ENCODE results near the gene MAEL.

MAEL gene

DNA sequence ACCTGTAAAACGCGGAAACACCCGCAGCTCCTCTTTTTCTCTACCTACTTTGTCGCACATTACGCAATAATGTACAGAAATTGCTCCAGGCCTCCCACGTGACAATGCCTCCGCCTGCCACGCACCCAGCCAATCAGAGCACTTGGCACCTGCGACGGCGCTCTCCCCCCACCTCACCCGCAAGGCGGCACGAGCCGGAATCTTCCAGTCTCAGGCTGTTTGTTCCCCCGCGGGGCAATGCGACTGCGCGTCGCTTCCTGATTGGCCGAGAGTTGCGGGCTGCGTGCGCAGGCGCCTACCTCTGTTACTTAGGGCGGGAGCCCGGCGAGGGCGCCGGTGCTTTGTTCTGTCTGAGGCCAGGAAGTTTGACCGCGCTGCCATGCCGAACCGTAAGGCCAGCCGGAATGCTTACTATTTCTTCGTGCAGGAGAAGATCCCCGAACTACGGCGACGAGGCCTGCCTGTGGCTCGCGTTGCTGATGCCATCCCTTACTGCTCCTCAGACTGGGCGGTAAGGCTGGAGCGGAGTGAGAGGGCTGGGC lies at the start of gene MAEL:
Gene MAEL, plus strand, starts transcription at position 307 of the 542 bp plus-strand sequence. Its CDS starts 73 bp downstream, at position 380.
- FAIRE-seq, result no peak
- no peak for DNase-seq (ENCODE audit: extremely low spot score, insufficient read length, low read depth)

DNA sequence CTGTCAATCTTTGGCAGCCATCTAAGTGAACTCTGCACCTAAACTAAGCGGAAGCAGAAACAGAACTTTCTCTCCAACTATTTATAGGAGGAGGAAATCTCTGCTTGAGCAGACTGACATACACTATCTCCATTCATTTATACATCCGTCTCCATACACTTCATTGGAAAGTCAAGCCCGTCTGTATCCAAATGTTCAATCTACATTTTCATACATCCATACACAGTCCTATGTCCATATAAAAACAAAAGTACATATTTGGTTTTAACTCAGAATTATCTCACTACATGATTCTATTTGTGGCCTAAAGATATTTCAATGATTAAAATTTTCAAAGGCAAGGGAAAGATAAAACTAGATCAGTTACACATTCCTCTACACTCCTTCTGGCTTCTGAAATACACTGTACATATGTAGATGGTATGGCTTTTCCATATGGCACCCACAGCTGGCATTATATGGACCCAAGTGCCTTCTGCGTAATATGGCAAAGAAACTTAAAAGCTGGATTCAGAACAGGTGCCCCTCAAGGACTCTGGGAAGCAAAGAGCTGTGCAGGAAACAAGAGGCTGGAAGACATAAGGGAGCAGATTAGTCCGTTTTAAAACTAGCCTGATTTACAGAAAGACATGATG lies 49.2 kb upstream of the MAEL start:
- FAIRE-seq (no peak), DNase-seq (ENCODE audit: extremely low spot score, insufficient read length, low read depth) (no peak)

DNA sequence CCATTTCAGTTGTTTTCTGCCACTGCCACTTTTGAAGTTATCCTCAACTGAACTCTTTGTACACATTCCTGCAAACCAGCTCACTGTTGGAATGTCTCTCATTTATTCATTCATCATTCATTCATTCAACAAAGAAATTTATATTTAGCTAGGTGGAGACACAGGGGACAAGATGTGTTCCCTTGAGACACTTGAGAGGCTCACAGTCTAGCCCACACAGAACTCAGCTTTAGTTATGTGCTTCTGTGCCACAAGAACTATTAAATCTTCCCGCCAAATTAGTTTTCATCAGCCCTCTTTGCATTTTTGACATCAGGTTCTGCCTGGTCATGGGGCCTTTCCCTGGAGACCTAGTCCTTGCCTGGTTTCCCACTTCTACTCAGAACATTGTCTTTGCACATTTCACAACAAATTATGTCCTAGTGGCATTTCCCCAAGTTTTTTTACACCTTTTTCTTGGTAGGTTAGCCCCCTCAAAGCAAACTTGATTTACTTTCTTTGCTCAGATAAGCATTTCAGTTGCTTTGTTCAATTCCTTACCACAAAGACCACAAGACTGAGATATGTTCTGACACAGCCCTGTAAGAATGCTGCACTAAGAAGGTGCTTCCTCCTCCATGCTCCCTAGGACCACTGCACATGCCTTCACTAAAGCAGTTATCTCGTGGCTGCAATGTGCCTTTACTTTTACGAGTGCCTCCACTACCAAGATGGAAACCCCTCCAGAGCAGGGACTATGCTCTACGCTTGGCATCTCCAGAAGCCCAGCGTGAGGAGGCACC lies 44.7 kb upstream of the MAEL start:
- no peak for FAIRE-seq
- no peak for DNase-seq (ENCODE audit: extremely low spot score, insufficient read length, low read depth)

DNA sequence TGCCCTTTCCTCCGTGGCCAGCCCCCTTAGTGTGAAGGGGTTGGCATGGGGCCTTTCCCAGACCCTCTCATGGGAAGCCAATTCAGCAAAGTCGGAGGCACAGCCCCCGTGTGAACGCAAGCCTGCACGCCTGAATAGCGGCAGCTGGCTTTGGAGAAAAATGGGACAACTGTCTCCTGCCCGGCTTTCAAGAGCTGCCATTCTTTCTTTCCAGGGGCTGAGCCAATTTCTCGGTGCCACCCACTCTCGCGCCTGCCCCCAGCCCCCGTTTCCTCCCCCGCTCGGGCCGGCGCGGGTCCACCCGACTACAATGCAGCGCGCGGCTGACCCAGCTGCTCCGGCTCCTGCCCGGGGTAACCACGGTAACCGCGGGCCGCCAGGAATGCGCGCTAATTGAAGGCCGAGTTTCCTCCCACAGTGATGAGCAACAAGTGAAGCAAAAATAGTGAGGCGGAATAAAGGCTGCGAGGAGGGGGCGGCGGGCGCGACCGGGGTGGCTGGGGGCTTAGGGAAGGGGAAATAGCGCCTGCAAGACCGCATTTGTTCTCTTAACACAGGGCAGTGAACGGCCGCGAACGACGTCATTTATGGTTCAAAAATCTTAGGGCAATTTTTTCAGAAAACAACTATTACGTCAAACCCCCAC lies 41.6 kb upstream of the MAEL start:
- FAIRE-seq, result no peak
- DNase-seq (ENCODE audit: extremely low spot score, insufficient read length, low read depth), result no peak

DNA sequence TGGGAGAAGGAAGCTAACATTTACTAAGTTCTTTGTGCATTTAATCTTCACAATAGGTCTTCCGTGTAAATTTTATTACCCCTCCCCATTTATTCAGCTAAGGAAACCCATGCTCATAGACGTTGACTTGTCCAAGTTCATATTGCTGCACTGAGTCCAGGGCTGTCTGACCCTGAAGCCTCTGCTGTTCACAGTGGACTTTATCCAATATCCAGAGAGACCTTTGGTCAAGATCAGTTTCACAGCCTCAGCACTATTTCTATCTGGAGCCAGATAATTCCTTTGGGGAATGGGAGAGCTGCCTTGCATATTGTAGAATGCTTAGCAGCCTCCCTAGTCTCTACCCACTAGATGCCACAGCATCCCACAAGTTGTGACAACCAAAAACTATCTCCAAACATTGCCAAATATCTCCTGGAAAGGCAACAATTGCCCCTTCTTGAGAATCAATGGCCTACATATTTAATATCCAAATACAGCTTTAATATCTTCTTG lies 40.2 kb upstream of the MAEL start:
- FAIRE-seq (no peak), DNase-seq (ENCODE audit: extremely low spot score, insufficient read length, low read depth) (no peak)

DNA sequence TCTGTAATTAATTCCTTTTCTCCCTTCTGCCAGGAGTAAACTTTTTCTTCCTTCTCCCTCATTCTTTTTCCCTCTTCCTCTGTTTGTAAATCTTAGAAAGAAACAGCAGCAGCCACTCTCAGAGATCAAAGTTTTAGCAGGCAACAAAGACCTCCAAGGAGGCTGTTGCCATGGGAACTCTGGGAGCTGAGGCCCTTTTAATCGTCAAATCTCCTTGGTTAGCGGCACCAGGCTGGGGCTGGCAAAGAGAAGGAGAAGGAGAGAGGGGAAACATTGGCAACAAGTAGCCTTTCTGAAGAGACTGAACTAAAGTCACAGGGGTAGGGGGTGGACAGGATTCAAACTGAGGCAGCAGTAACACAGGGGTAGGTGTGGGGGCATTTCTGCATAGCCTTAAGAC lies 38.9 kb upstream of the MAEL start:
- DNase-seq (ENCODE audit: extremely low spot score, insufficient read length, low read depth), result no peak
- no peak for FAIRE-seq

DNA sequence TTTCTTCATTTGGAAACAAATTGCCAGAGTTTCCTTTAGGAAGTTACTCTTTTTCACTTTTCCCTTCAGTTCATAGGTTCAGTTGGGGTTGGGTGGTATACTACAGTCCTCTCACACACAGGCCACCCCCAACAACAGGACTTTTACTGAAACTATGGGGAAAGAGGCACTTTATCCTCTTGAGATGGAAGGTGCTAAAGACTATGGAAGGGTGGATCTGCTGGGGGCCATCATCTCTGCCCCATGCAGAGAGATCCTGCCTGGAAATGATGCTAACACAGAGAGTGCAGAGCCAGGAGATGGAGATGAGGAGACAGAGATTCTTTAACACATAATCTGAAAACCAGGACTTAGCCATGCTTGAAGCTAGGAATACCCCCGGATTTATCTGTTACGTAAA lies 38.0 kb upstream of the MAEL start:
- FAIRE-seq, result no peak

DNA sequence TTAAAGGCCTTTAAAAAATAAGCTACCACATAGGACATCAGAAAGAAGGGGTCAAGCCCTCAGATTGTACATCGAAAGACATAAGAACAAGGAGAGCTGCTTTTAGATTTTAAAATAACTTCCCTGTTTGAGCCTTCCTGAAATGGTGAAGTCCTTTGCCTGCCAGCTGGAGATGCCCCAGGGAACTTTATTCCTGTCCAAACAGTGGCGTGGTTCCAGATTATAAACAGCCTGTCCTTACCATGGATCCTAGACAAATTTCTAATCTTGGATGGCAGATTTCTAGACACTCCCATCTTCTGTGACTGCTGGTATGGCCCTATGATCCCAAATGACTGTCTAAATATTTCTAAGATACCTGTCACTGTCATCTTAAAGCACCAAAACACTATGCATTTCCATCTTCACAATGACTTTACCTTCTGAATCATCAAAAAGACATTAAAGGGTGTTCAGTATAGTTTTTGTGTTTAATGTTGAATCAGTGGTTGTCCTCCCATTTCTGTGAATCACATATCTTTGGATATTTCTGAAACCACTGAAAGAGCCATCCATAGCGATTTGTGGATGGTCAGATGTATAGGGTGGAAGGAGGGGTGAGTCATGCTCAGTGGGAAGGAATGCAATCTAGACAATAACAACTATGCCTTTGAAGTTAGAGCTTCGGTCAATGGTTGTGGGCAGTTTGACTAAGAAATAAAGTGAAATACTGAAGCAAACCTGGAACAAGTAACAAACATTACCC lies 36.9 kb upstream of the MAEL start:
- DNase-seq (ENCODE audit: extremely low spot score, insufficient read length, low read depth), result no peak
- no peak for FAIRE-seq

More for the DNA sequence above, 38.0 kb upstream of the MAEL start:
- no peak for DNase-seq (ENCODE audit: extremely low spot score, insufficient read length, low read depth)

DNA sequence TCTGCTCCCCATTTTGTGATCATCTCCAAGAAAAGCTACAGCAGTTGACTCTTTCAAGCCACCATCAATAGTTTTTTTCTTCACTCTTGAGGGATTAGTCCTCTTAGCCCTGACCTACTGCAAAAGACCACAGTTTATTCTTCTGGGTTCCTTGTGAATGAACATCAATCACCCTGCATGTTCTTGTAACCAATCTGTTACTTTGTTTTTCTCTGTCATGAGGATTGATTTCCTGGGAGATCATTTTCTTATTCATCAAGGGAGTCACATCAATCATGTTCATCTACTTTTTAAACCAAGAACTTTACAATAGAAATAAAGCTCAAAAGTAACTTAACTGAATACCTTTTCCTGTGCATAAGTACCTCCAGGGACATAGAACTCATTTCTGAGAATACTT lies 35.6 kb upstream of the MAEL start:
- no peak for DNase-seq (ENCODE audit: extremely low spot score, insufficient read length, low read depth)
- FAIRE-seq, result no peak

DNA sequence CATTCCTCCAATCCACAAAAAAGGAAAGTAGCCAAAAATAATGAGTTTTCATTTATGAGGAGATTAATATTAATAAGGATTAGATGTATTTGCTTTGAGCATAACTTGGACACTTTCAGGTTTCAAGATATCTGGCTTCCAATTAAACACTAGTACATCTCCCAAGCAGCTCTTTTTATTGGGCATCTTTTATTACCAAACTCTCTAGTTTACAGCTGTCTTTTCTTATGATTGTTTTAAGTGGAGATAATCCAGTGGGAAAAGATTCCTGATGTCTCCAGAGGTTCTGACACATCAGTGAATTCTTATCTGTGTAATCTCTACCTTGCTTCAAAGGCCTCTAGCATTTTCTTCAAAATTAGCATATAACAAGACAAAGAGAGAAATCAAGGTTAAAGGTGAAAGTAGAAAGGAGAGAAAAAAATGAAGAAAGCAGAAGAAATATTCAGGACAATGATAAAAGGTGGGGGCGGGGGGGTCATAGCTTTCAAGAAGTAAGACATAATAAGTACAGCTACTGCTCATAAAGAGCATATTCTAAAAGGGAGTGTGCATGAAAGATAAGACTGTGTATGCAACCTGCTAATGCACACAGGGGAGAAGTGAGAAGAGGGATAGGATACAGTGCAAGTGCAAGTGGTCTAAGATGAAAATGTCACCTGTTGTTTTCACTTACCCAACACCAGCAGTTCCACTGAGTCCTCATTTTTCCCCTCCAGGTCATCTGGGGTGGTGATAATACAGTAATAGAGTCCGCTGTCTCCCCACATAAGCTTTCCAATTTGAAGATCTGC lies 32.8 kb upstream of the MAEL start:
- FAIRE-seq (no peak), DNase-seq (ENCODE audit: extremely low spot score, insufficient read length, low read depth) (no peak)

DNA sequence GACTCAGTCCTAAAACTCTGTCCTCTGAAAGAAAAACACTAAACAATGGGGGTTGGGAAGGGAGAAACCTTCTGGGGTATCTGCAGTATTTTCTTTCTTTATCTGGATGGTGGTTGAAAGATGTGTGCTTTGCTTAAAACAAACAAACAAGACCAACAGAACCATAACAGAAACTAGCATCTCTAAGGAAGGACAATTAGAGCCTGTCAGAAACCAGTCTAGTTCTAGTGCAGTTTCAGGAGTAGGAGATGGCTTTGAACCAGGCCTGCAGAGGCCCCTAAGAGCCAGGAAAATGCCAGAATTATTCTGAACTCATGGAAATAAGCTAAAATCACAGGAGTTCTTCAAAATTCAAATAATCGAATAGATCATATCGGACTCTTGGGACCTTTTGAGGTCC lies 32.2 kb upstream of the MAEL start:
- no peak for FAIRE-seq
- DNase-seq (ENCODE audit: extremely low spot score, insufficient read length, low read depth), result no peak

DNA sequence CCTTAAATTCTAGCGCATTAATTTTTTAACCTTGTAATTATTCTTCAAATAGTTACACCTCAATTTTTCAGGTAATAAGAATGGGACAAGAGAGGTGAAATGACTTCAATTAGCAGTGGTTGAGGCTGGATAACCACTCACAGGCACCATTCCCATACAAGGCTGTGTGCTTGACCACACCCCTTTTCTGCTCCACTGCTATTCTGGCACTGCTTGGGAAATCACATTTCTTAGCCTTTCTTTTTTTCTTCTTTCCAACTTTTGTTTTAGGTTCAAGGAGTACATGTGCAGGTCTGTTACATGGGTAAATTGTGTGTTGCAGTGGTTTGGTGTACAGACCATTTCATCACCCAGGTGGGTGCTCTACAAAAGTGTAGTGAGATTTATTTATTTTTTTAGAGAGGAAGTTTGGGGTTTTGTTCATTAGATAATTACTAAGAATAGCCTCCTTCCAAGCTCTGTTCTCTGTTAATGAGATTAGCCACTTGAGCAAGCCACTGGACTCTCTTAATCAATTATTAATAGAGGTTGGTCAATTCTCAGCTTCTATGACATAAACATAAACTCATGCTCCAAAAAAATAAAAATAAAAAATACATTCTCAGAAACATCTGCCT lies 28.1 kb upstream of the MAEL start:
- DNase-seq (ENCODE audit: extremely low spot score, insufficient read length, low read depth) (no peak), FAIRE-seq (peak; percentile 82)

DNA sequence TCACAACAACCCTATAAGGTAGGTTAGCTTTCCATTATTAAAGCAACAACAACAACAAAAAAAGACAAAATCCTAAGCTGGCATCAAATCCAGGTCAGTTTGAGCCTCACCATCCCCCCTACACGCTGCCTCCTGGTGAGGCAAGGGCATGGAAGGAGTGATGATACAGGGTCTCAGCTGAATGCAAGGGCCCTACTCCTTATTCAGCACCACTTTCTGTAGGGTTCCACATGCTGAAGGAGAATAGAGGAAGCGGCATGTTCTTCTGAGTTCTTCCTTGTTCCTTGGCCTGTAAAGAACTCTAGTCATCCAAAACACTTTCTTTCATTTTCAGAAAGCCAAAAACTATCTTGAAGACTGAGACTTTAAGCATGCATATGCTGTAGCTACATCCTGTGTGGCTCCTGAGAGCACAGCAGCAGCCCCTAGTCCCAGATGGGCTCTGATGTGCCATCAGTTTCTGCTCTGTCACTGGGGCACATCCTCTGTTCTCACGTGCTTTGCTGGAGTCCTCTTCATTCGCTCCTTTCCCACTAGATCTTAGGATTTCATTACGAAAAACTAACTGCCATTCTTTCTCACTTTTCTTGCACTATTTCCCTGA lies 19.9 kb upstream of the MAEL start:
- FAIRE-seq (peak; percentile 82), DNase-seq (ENCODE audit: extremely low spot score, insufficient read length, low read depth) (no peak)

DNA sequence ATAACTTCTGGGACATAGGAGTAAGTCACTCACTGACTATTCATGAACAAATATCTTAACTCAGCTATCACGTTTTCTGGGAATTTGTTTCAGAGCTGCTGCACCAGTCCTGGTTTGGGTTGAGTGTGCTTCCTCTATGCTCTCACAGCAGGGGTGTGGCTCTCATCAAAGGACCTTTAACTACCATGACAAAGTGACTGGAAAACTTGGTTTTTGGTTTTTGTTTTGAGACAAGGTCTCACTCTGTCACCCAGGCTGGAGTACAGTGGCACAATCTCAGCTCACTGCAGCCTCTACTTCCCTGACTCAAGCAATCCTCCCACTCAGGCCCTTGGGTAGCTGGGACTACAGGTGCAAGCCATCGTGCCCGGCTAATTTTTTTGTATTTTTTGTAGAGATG lies 17.8 kb upstream of the MAEL start:
- FAIRE-seq, result no peak
- DNase-seq (ENCODE audit: extremely low spot score, insufficient read length, low read depth), result no peak

DNA sequence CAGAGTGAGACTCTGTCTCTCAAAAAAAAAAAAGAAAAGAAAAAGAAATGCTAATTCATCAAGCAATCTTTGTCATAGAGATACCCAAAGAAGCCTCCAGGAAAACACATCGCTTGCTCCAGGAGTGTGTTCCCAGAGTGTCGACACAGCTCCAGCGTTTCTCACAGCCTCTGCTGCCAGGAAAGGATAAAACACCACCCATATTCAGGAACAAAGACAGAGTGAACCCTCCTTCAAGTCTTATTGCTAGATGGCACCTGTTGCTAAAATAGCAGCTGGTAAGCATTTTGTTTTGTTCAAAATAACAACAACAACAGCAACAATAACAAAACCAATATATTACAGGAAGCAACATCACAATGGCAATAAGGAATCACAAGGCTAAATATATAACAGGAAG lies 16.9 kb upstream of the MAEL start:
- FAIRE-seq (no peak), DNase-seq (ENCODE audit: extremely low spot score, insufficient read length, low read depth) (no peak)

DNA sequence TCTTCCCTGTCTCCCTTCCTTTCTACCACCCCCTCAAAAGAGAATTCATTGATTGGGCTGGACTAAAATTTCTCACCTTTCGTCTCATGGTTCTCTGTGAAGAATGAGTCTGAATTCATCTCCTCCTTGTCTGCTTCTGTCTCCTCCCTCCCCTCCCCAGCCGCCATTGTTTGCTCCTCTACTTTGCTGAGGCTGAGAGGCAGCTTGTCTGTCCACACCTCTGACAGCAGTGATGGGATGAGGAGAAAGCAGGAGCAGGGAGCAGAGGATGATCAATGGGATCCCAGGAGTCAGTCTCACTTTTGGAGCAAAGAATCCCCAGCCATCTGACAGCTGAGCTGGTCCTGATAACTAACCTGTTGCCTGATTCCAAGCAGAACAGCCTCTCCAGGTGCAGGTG lies 16.3 kb upstream of the MAEL start:
- FAIRE-seq (no peak), DNase-seq (ENCODE audit: extremely low spot score, insufficient read length, low read depth) (no peak)

DNA sequence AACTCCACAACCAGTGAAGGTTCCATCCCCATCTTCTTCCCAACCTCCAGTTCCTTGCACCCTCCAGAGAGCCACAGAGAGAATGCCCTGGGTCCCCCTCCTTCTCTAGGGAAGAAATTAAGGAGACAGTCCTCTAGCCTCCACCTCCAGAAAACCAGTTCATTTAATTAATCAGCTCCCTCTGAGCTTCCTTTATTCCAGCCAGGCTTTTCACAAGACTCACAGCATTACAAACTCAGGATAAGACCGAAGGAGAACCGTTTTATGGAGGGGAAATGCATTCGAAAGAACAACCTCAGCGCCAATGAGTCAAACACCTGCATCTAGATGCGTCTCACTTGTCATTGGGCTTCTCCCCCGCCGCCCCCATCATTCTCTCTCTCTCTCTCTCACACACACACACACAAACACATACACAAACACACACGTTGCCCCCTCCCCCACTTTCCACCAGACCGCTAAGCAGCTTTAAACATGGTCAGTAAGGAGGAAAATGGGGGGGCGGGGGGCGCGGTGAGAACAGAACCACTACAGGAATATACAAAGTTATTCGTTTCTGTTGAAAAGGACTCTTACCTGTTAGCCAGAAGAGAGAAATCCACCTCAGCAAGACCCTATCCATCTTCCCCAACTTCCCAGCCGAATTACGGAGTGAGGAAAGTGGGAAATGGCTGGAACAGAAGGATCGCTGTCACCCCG lies 14.3 kb upstream of the MAEL start:
- DNase-seq (ENCODE audit: extremely low spot score, insufficient read length, low read depth), result no peak
- peak; percentile 21 for FAIRE-seq
